Measurements from ENCODE around the gene GJC2.

The GJC2 gene

DNA sequence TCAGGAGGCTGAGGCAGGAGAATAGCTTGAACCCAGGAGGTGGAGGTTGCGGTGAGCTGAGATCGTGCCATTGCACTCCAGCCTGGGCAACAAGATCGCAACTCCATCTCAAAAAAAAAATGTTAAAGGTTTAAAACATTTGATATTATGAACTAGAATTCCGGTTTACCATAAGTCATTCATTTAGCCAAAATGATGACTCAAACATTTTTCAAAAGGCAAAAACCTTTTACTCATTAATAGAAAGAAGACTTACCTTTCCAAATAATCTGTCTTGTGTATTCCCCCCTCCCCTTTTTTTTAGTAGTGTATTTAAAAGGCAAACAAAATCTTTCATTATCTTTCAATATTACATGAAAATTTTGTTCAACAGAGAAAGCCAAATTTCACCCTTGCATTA, 32.4 kb upstream of the GJC2 start:
- FAIRE-seq: no peak

DNA sequence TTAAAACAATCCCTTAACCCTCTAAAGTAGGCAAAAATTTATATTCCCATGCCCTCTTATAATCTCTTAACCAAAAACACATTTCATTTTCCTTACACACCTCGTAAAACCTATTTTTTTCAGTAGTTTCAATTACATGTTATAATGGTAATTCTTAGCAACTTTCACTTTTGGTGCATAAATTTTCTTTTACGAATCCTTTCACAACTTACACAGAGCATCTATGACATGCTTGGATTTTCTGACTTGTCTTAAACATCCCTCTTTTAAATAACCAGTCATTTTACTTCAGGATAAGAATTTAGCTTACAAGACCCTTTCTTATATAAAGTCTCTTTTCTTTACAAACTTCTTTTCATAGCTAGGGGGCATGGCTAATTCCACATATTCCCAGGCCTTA, 31.7 kb upstream of the GJC2 start:
- no peak for FAIRE-seq

- no peak for FAIRE-seq
These were observed 29.4 kb upstream of the GJC2 start for GRCh38 chr1:228120351-228120750.

DNA sequence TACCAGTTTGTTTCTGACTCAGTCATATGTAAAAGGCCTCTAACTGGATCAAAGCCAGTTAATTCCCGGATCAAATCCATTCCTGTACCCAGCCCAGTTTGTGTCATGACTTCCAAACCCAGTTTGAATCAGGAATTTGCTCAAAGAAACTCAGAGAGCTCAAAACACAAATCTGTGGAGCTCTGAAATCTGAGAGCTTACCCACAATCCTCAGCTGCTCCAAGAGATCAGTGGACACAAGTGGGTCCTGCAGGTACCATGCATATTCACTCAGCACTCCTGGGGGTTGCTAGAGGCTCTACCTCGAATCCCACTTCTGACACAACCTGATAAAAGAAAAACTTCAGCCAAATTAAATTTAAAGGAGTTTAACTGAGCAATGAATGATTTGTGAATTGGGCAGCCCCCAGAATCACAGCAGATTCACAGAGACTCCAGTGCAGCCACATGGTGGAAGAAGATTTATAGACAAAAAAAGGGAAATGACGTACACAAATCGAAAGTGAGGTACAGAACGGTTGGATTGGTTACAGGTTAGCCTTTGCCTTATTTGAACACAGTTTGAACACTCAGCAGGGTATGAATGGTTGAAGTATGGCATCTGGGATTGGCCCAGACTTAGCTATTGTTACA, 28.8 kb upstream of the GJC2 start:
- FAIRE-seq: no peak

- FAIRE-seq: no peak
These were observed 26.7 kb upstream of the GJC2 start for GRCh38 chr1:228122921-228123441.

- no peak for FAIRE-seq
These were observed 26.2 kb upstream of the GJC2 start for GRCh38 chr1:228123505-228123904.

GRCh38 chr1:228125185-228125584, 24.5 kb upstream of the GJC2 start:
- no peak for FAIRE-seq

- FAIRE-seq: no peak
These were observed 18.0 kb upstream of the GJC2 start for GRCh38 chr1:228131766-228132165.

GRCh38 chr1:228134591-228134990, 15.1 kb upstream of the GJC2 start:
- FAIRE-seq: no peak

DNA sequence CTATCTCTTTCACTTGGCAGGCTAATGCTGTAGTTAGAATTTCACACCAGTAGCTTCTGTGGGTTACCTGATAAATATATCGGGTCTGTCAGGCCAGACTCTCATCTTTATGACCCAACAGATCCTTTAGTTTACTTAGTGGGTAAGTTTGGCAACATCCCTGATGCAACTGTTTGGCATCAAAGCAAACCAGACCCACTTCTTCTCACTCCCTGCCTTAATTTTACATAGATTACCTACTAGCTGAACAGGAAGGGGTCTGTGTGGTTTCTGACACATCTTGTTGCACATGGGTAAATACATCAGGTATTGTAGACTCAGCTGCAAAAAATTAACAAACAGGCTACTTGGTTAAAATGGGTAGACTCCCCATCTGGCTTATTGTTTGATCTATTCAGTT, 12.8 kb upstream of the GJC2 start:
- FAIRE-seq: no peak

GRCh38 chr1:228139406-228139930, 10.3 kb upstream of the GJC2 start:
- FAIRE-seq: no peak

DNA sequence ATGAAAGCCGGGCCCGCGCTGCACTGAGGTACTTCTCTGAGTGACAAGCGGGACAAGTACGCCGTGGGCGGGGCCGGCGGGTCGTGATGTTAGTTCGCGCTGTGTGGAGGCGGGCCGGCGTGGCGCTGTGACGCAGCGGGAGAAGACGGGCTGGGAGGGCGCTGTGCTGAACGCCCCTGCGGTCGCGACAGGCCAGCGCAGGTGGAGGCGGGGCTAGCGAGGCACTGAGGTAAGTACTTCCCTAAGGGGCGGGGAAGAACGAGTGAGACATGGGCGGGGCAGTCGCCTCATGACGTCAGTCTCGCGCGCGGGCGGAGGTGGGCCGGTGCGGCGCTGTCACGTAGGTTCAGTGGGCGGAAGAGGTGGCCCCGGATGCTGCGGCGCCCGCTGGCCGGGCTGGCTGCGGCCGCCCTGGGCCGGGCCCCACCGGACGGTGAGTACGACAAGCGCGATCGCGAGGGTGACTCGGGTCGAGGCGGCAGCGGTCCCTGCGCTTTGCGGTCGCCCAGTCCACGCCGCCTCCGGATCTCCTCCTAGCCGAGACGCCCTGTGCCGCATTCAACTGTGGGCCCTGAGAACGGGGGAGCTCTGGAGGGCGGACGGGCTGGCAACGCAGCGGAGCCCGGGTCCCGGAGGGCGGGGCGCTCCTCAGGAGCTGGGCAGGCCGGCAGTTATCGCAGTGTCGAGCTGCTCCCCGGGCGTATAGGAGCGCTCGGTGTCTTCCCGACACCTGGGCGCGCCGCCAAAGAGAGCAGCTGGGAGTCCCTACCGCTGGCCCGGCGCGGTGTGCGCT, 9.6 kb upstream of the GJC2 start, which contains the start of gene GUK1:
Gene GUK1, plus strand, starts transcription at position 349 of the 793 bp plus-strand sequence. Its CDS starts 24 bp downstream, at position 373.
- peak; percentile 96 for FAIRE-seq

DNA sequence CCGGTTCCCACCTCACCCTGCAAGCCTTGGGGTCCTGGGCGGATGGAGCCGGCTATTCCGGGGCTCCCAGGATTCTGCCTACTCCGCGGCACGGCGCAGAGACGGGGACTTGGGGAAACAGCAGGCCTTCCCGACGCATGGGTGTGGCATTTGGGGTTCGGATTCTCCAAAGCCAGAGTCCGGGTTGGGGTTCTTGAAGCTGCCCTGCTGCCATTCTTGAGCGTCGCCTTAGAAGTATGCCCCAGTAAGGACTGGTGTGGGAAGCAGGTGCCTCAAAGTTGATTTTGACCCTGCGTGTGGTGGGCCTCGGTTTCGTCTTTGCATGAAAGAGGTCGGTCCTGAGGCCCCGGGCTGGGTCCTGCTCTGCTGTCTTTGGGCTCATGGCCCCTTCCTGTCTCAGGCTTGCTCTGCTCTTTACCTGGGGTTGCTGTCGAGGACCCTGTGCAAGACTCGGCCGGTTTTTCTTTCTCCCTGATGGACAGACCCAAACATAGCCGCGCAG, 9.0 kb upstream of the GJC2 start:
- FAIRE-seq: no peak

DNA sequence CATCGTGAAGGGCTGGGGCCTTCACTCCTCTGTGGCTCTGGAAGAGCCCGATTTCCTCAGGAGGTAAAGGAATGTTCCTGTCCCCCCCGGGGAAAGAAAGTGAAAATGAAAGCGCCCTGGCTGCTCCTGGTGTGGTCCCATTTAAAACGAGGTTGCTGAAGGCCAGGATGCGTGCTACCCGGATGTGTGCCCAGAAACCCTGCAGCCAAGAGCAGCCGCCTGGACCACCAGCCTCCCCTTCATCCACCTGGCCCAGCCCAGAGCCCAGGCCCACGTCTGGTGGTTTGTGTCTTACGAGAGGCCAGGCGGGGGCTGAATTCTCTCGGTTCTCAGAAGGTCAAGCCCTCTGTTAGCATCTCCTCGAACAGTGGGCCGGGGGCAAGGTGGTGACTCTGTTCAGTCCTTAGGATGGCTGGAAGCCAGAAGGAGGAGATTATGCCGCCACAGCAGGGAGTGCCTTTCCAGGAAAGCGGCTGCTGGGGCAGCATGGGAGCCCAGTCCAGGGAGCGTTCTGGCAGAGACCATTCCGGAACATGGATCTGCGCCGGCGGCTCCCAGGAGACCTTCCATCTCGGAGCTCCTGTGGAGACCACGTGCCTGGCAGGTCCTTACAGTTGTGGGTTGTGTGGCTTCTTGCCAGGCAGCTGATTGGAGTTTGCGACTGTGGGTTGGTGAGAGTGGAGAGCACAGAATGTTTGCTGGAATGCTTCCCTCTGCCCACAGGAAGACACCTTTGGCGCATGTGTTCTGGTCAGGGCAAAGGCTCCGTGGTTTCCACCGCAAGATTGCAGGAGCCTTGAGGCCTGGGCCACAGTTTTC, 8.3 kb upstream of the GJC2 start:
- no peak for FAIRE-seq

GRCh38 chr1:228142155-228142691, 7.5 kb upstream of the GJC2 start:
- FAIRE-seq: no peak

DNA sequence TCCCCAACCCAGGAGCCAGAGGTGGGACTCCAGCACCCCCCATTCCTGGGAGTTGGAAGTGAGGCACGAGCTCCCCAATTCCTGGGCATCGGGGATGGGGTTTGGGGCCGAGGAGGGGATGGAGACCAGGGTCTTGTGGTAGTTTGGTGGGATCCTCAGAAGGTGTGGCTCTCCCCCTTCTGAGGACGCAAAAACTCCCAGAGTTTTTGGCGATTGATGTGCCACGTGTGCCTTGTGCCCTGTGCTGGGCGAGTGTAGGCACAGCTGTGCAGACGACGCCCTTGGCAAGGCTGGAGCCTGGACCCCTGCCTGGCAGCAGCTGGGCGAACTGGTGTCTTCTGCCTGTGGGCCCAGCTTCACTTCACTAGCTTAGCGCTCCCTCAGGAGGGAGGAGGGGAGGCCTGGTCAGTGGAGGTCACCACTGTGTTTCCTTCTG, 7.0 kb upstream of the GJC2 start:
- FAIRE-seq: no peak

DNA sequence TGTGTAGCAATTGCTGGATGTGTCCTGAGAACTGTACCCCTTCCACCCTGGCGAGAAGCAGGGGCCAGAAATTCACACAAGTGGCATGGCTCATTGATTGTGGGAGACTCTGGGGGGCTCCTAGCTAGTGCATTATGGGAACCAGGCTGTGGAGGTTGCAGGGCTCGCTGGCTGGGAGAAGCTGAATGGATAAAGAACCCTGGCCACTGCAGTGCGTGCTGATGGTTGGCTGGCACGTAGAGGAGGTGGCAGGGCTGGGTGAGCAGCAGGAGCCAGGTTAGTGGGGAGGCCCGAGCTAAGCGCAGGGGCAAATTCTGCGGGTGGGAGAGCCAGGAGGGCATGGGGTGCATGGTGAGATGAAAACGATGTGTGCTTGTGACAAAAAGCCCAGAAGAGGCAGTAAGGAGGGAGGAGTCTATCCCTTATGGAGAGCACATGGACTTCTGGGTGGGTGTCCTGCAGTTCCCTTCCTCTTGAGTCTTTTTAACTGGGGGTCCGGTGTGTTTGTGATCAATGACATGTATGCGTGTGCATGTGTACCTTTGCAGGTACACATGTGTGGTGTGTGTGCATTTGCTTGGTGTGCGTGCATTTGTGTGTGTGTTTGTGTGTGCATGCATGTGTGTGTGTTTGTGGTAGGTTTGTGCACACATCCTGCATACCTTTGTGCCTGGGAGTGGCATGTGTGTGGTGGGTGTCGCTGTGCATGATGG, 6.1 kb upstream of the GJC2 start:
- FAIRE-seq: no peak

DNA sequence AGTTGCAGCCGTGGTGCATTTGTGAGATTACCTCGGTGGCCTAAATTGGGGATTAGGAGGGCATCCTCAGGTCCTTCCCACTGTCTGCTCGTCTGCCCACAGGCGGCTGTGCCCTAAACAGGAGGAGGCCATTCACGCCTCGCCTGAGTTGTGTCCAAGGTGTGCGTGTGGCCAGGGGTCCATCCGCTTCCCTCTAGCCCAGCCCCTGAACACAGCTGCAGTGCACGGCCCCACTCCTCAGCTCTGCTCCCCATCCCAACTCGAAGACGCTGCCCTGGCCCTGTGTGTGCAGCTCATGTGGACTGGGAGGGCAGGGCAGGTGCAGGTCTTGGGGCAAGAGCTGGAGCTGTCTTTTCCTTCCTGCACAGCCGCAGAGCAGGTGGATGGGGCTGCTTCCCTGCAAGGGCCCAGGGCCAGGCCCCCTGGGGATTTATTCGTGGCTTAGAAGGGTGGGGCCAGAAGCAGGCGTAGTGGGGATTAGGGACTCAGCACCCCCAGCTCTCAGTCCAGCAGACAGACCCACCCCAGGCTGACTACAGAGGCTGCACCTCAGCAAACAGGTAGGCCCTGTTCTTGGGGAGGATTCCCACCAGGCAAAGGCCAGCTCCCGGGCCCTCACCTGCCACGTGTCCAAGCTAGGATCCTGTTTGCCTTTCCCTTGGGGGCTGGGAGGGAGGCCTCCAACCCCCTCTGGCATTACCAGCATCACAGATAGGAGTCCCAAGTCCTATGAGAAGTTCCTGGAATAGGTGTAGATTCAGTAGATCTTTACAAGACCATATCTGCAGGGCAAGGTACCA, 5.3 kb upstream of the GJC2 start:
- no peak for FAIRE-seq

DNA sequence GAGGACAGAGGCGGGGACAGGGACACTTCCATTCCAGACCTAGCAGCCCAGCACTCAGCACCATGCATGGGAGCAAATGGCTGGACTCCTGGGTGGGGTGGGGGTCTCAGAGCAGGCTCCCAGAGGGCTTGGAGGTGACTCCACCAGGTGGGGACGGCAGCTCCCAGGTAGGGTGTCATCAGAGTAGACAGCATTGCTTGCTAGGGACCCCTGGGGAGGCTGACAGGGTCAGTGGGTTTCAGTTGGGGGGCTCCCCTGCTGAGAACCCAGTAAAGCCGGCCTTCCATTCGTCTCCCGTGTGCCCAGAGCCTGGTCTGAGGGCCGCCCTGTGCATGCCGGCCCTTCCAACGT, 4.8 kb upstream of the GJC2 start:
- no peak for FAIRE-seq

DNA sequence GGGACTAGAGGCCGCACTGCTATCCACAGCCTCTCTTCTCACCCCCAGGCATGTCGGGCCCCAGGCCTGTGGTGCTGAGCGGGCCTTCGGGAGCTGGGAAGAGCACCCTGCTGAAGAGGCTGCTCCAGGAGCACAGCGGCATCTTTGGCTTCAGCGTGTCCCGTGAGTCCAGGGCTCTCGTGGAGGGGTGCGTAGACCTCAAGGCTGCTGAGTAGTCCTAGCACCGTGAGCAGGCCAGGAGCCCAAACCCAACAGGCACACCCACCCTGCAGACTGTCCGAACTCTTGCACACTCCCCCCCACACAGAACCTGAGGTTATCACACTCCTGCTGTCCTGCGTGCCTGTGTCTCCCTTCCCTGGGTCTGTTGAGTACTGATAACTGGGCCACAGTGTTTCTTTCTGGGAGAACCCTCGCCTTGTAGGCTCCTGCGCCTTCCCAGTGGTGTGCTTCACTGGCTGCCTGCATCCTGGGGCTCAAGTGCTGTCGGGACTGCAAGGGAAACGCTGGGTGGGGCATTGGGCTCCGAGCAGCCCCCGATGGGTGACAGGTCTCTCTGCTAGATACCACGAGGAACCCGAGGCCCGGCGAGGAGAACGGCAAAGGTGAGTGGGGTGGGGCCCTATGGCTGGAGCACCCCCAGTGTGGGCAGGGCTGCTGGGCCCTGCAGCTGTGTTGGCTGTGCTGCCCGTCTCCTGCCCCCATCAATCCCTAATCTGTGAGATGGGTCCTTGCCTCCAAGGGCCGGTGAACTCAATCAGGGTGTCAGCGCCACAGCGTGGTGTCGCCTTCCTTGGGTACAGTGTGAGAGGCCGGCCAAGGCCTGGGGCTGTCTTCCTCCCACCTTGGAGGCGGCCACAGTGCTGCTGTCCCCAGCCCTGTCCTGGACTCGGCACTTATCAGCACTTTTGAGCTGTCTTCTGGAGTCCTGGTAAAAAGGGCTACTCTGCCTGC, 4.0 kb upstream of the GJC2 start:
- FAIRE-seq: no peak
